ENCODE measurements around the gene OR2AE1.

DNA sequence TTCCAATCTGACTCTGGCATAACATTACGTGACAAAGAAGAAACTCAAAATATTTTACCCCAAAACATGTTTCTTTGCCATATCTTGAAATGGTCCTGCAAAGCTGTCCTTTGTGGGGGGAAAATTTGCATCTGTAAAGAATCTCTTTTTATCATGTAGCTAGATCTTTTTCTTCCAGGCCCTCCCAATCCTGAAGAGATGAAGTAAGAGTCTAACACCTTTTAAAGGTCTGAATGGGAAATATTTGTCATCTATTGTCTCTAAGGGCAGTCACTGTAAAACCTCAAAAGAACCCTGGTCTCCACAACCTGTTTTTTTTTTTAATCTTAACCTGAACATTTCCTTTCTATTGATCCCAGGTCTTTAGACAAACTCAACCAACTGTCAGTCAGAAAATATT is 8.6 kb downstream of the OR2AE1 start:
- TF ChIP-seq, protein P1, sequence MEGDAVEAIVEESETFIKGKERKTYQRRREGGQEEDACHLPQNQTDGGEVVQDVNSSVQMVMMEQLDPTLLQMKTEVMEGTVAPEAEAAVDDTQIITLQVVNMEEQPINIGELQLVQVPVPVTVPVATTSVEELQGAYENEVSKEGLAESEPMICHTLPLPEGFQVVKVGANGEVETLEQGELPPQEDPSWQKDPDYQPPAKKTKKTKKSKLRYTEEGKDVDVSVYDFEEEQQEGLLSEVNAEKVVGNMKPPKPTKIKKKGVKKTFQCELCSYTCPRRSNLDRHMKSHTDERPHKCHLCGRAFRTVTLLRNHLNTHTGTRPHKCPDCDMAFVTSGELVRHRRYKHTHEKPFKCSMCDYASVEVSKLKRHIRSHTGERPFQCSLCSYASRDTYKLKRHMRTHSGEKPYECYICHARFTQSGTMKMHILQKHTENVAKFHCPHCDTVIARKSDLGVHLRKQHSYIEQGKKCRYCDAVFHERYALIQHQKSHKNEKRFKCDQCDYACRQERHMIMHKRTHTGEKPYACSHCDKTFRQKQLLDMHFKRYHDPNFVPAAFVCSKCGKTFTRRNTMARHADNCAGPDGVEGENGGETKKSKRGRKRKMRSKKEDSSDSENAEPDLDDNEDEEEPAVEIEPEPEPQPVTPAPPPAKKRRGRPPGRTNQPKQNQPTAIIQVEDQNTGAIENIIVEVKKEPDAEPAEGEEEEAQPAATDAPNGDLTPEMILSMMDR (IDR thresholded peaks at IDR 0.05 in 2 of 3, conservative IDR thresholded peaks at IDR 0.05 in 1 of 3; ENCODE audit: insufficient read depth in 2 of 3, low read depth in 1 of 3, low read length in 3 of 3): no peak
- TF ChIP-seq ZFP36 (IDR thresholded peaks at IDR 0.05; ENCODE audit: low read depth, low read length, partially characterized antibody) (no peak), ZFX (CRISPR knock-in tag; IDR thresholded peaks at IDR 0.05) (no peak), CEBPB (tag; IDR thresholded peaks at IDR 0.05) (no peak)
- TF ChIP-seq, protein P2, sequence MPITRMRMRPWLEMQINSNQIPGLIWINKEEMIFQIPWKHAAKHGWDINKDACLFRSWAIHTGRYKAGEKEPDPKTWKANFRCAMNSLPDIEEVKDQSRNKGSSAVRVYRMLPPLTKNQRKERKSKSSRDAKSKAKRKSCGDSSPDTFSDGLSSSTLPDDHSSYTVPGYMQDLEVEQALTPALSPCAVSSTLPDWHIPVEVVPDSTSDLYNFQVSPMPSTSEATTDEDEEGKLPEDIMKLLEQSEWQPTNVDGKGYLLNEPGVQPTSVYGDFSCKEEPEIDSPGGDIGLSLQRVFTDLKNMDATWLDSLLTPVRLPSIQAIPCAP (CRISPR knock-in tag; IDR thresholded peaks at IDR 0.05; ENCODE audit: borderline replicate concordance): no peak
- TF ChIP-seq, protein P3, sequence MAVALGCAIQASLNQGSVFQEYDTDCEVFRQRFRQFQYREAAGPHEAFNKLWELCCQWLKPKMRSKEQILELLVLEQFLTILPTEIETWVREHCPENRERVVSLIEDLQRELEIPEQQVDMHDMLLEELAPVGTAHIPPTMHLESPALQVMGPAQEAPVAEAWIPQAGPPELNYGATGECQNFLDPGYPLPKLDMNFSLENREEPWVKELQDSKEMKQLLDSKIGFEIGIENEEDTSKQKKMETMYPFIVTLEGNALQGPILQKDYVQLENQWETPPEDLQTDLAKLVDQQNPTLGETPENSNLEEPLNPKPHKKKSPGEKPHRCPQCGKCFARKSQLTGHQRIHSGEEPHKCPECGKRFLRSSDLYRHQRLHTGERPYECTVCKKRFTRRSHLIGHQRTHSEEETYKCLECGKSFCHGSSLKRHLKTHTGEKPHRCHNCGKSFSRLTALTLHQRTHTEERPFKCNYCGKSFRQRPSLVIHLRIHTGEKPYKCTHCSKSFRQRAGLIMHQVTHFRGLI (CRISPR knock-in tag; IDR thresholded peaks at IDR 0.05): no peak
- TF ChIP-seq, protein P4, sequence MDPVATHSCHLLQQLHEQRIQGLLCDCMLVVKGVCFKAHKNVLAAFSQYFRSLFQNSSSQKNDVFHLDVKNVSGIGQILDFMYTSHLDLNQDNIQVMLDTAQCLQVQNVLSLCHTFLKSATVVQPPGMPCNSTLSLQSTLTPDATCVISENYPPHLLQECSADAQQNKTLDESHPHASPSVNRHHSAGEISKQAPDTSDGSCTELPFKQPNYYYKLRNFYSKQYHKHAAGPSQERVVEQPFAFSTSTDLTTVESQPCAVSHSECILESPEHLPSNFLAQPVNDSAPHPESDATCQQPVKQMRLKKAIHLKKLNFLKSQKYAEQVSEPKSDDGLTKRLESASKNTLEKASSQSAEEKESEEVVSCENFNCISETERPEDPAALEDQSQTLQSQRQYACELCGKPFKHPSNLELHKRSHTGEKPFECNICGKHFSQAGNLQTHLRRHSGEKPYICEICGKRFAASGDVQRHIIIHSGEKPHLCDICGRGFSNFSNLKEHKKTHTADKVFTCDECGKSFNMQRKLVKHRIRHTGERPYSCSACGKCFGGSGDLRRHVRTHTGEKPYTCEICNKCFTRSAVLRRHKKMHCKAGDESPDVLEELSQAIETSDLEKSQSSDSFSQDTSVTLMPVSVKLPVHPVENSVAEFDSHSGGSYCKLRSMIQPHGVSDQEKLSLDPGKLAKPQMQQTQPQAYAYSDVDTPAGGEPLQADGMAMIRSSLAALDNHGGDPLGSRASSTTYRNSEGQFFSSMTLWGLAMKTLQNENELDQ (CRISPR knock-in tag; IDR thresholded peaks at IDR 0.05; ENCODE audit: borderline replicate concordance): no peak

All from K562 (cell line).